Astrocyte (in vitro differentiated cells and primary cell): ENCODE measurements around the gene PPP1R1B. TPM values are rescaled to one million over a fixed set of nuclear protein-coding genes. Genes with fewer than 3 reads are reported as not detected.

Experiments
- DNase-seq: peaks from one replicate; pipeline ENCODE4 v3.0.0-alpha.2; 2010; ENCODE audit warnings: low read depth
- FAIRE-seq: peaks from 2 replicates; lab custom pipeline; 2011; peaks lifted over from hg19 to GRCh38; lab: Jason Lieb, UNC
- H2AFZ ChIP-seq: 2 replicates; pipeline ENCODE4 v1.6.0; 2012; ENCODE audit warnings: low read depth, low read length, inconsistent platforms
- H3K27ac ChIP-seq: 2 replicates; pipeline ENCODE4 v1.5.1; 2011; ENCODE audit warnings: low read depth, low read length, inconsistent platforms
- H3K27me3 ChIP-seq: 2 replicates; pipeline ENCODE4 v1.6.0; 2011; ENCODE audit warnings: low read length, inconsistent platforms; ENCODE audit not compliant: insufficient read depth
- H3K36me3 ChIP-seq: 2 replicates; pipeline ENCODE4 v1.5.1; 2011; ENCODE audit warnings: low read length, inconsistent platforms; ENCODE audit not compliant: insufficient read depth
- H3K4me1 ChIP-seq: 2 replicates; pipeline ENCODE4 v1.5.1; 2011; ENCODE audit warnings: low read length, inconsistent platforms; ENCODE audit not compliant: insufficient read depth
- H3K4me2 ChIP-seq: 2 replicates; pipeline ENCODE4 v1.6.0; 2012; ENCODE audit warnings: low read length, inconsistent platforms
- H3K4me3 ChIP-seq: 2 replicates; pipeline ENCODE4 v1.5.1; 2011; ENCODE audit warnings: low read depth, mild to moderate bottlenecking, low read length, inconsistent platforms; ENCODE audit not compliant: insufficient read depth
- H3K79me2 ChIP-seq: 2 replicates; pipeline ENCODE4 v1.6.0; 2012; ENCODE audit warnings: mild to moderate bottlenecking, low read length, inconsistent platforms; ENCODE audit not compliant: insufficient read depth
- H3K9ac ChIP-seq: 2 replicates; pipeline ENCODE4 v1.6.0; 2012; ENCODE audit warnings: mild to moderate bottlenecking, low read length, inconsistent platforms
- H3K9me3 ChIP-seq: 2 replicates; pipeline ENCODE4 v1.5.1; 2012; ENCODE audit warnings: low read depth, mild to moderate bottlenecking, low read length, inconsistent platforms; ENCODE audit not compliant: insufficient read depth
- H4K20me1 ChIP-seq: 2 replicates; pipeline ENCODE4 v1.6.0; 2012; ENCODE audit warnings: low read length, inconsistent platforms; ENCODE audit not compliant: insufficient read depth
- H3K27ac Mint-ChIP-seq: one replicate; pipeline ENCODE4 v1.8.0; 2021; ENCODE audit warnings: mild to moderate bottlenecking, mixed read lengths; ENCODE audit not compliant: unreplicated experiment
- H3K27me3 Mint-ChIP-seq: one replicate; pipeline ENCODE4 v1.8.0; 2021; ENCODE audit warnings: low read depth, mixed read lengths; ENCODE audit not compliant: unreplicated experiment
- H3K36me3 Mint-ChIP-seq: one replicate; pipeline ENCODE4 v1.8.0; 2021; ENCODE audit warnings: low read depth, mixed read lengths; ENCODE audit not compliant: unreplicated experiment
- H3K4me1 Mint-ChIP-seq: one replicate; pipeline ENCODE4 v1.8.0; 2021; ENCODE audit warnings: low read depth, mixed read lengths; ENCODE audit not compliant: unreplicated experiment
- H3K4me3 Mint-ChIP-seq: one replicate; pipeline ENCODE4 v1.8.0; 2021; ENCODE audit warnings: mild to moderate bottlenecking, moderate library complexity, mixed read lengths; ENCODE audit not compliant: unreplicated experiment
- H3K9me3 Mint-ChIP-seq: one replicate; pipeline ENCODE4 v1.8.0; 2021; ENCODE audit warnings: mild to moderate bottlenecking, mixed read lengths; ENCODE audit not compliant: unreplicated experiment
- EZH2 ChIP-seq: IDR thresholded peaks from 2 replicates; pipeline ENCODE4 v1.6.1; 2012; ENCODE audit warnings: mild to moderate bottlenecking, low read length, inconsistent platforms; ENCODE audit not compliant: insufficient read depth
- total RNA-seq: library from RNA; stranded (reverse); gene quantifications from 2 replicates; pipeline ENCODE4 v1.2.1, GENCODE V29; 2021
- TF ChIP-seq, protein P1 (sequence below): IDR thresholded peaks from 2 replicates; pipeline ENCODE4 v1.5.1; 2011; ENCODE audit warnings: low read depth, mild to moderate bottlenecking, inconsistent platforms, low read length, moderate library complexity; ENCODE audit not compliant: insufficient read depth

The PPP1R1B gene
- total RNA-seq, 1 donor from 2014 or later: 0.39 TPM

DNA sequence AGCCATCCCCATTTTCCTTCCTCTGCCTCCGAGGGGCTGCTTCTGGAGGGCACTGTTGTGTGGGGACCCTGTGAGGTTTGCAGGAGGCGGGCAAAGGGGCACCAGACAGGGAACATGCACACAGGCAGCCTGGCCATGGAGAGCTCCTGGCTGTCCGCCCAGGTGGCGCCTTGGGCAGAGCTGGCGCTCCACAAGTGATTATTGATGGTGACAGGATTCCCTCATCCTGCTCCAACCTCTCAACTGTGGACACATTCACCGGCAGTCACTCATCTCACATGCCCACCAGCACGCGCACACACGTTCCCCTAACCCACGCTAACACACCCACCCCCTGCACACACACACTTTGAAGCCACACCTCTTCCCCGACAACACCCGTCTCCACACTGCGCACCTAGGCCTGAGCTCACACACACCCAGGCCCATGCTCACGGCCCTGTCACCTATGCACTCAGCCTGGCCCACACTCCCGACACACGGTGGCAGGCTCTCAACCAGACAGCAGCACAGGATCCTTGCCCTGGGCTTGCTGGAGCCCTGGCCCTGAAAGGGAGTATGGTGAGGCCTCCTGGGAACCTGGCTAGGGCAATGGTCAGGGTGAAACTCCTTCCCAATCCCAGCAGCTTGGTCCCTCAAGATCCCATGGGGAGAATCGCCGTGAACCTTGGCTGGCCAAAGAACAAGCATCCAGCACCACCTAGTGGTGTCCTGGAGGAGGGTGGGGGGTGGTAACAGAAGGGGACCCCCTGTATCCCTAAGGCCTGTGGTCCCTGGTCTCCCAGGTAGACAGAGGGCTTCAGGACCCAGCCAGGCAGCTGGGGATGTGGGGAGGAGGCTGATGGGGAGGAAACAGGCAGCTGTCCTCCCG, 45.1 kb downstream of the PPP1R1B start:
- H3K4me3 Mint-ChIP-seq: no peak overlapping the region
- no peaks in the 10 kb centered on the region for H3K36me3 Mint-ChIP-seq
- H3K27me3 ChIP-seq: peaks cover 25% of the 10 kb centered on the region
- peaks cover 3% of the 10 kb centered on the region for H3K4me1 ChIP-seq
- FAIRE-seq (no peak), DNase-seq (peak; percentile 10)
- H3K27ac Mint-ChIP-seq: no peak overlapping the region
- H3K4me2 ChIP-seq: no peak overlapping the region
- no peaks in the 10 kb centered on the region for H4K20me1 ChIP-seq
- no peak overlapping the region for H3K9ac ChIP-seq
- H3K27me3 Mint-ChIP-seq: peaks cover 46% of the 10 kb centered on the region
- peaks cover 6% of the 10 kb centered on the region for H3K4me1 Mint-ChIP-seq
- H3K36me3 ChIP-seq: no peaks in the 10 kb centered on the region
- TF ChIP-seq, protein P1, sequence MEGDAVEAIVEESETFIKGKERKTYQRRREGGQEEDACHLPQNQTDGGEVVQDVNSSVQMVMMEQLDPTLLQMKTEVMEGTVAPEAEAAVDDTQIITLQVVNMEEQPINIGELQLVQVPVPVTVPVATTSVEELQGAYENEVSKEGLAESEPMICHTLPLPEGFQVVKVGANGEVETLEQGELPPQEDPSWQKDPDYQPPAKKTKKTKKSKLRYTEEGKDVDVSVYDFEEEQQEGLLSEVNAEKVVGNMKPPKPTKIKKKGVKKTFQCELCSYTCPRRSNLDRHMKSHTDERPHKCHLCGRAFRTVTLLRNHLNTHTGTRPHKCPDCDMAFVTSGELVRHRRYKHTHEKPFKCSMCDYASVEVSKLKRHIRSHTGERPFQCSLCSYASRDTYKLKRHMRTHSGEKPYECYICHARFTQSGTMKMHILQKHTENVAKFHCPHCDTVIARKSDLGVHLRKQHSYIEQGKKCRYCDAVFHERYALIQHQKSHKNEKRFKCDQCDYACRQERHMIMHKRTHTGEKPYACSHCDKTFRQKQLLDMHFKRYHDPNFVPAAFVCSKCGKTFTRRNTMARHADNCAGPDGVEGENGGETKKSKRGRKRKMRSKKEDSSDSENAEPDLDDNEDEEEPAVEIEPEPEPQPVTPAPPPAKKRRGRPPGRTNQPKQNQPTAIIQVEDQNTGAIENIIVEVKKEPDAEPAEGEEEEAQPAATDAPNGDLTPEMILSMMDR: peak; percentile 52
- TF ChIP-seq EZH2: no peak
- no peaks in the 10 kb centered on the region for H3K79me2 ChIP-seq
- H3K27ac ChIP-seq: no peak overlapping the region
- H3K9me3 Mint-ChIP-seq: no peaks in the 10 kb centered on the region
- H2AFZ ChIP-seq: no peak overlapping the region
- no peaks in the 10 kb centered on the region for H3K9me3 ChIP-seq
- no peak overlapping the region for H3K4me3 ChIP-seq

DNA sequence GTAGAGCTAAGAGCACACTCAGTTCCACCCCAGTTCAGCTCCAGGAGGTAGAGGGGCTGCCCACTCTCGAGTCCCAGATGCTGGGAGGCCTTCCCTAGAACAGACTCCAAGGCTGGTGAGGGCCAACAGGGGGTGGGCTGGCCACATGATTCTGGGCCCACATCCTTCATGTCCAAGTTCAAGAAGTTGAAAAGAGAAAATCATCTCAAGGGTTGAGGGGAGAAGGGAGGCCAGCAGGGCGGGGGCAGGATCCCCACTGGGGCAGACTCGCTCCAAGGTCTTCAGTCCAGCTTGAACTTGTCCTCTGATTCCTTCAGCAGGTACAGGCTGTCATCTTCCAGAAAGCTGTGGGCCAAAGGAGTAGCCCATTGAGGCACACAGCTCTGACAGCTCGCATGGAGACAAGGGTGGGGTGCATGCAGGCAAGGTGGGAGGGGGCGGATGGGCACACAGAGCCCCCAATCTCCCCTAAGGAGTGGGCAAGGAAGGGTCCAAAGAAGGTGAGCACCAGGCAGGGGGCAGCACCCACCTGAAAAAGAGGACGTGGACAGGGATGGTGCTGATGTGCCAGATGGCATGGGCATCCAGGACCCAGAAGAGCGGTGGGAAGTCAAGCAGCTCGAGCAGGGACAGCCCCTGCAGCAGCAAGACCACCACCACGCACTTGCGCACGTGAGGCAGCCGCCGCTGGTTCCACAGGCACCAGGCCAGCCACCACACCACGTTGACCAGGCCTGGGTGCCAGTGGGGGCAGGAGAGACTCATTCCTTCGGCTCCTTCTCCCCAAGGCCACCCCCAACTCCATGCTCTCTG, 46.0 kb downstream of the PPP1R1B start:
- no peak for TF ChIP-seq EZH2
- TF ChIP-seq, protein P1: no peak
- Mint-ChIP-seq H3K27me3 (peaks cover 48% of the 10 kb centered on the region), H3K4me3 (no peak overlapping the region), H3K4me1 (peaks cover 6% of the 10 kb centered on the region), H3K36me3 (no peaks in the 10 kb centered on the region), H3K27ac (peak overlapping the region; percentile 58), H3K9me3 (no peaks in the 10 kb centered on the region)
- FAIRE-seq (no peak), DNase-seq (no peak)
- no peak overlapping the region for H3K27ac ChIP-seq
- H3K9me3 ChIP-seq: no peaks in the 10 kb centered on the region
- H2AFZ ChIP-seq: no peak overlapping the region
- no peaks in the 10 kb centered on the region for H4K20me1 ChIP-seq
- H3K4me3 ChIP-seq: no peak overlapping the region
- peaks cover 19% of the 10 kb centered on the region for H3K27me3 ChIP-seq
- no peaks in the 10 kb centered on the region for H3K36me3 ChIP-seq
- no peak overlapping the region for H3K9ac ChIP-seq
- no peaks in the 10 kb centered on the region for H3K79me2 ChIP-seq
- no peaks in the 10 kb centered on the region for H3K4me1 ChIP-seq
- no peak overlapping the region for H3K4me2 ChIP-seq
